ENCODE data around the gene ARHGDIG. TPM values are rescaled to one million over a fixed set of nuclear protein-coding genes. Genes with fewer than 3 reads are reported as not detected.

ARHGDIG gene
- total RNA-seq, 4 donors from 2014 or later: 1.2 to 2.7 (median 1.8) TPM

DNA sequence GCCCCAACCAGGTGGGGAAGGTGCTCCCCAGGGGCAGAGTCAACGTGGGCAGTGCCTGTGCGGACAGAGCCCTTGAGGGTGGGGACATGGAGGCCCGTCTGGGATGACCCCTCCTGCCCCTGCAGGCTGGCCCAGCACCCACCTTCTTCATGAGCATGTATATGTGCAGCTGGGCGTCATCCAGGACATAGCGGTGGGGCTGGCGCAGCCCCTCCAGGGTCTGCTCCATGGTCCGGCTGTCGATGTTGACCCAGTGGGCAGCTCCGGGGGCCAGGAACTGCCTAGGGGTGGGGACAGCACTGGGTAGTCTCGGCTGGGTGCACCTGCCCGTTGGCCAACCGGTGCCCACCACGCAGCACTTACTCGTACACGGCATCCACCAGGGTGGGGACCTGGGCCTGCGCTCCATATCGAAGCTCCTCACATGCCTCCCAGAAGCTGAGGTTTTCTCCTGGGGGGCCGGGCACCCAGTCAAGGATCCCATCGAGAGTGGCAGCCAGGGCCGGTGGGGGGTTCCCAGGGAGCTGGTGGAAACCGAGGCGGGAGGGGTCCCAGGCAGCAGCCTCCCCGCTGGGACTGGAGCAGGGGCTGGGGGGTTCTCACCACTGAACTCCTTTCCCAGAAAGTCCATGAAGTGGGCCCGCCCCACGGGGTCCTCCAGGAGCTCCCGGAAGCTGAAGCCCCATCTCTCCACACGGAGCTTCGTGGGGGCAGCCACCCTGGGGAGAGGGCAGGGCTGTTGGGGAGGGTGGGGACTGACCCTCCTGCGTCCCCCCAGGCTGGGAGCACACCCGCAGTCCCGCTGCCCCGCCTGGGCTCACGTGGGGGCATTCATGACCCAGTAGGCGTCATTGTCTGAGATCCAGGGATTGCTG is 9.8 kb upstream of the ARHGDIG start:
- Histone ChIP-seq H3K4me3 (no peak overlapping the region), H3K9me3 (no peaks in the 10 kb centered on the region), H3K36me3 (peaks cover 0 to 3% of the 10 kb centered on the region in 2 donors), H3K27ac (no peak overlapping the region), H3K4me1 (peaks cover 0 to 12% (median 6%) of the 10 kb centered on the region in 3 donors), H3K27me3 (peaks cover 11% of the 10 kb centered on the region)
- TF ChIP-seq EP300 (IDR thresholded peaks at IDR 0.05) (no peak), POLR2A (IDR thresholded peaks at IDR 0.05) (no peak), POLR2AphosphoS5 (IDR thresholded peaks at IDR 0.05) (no peak)
- TF ChIP-seq, protein P1, sequence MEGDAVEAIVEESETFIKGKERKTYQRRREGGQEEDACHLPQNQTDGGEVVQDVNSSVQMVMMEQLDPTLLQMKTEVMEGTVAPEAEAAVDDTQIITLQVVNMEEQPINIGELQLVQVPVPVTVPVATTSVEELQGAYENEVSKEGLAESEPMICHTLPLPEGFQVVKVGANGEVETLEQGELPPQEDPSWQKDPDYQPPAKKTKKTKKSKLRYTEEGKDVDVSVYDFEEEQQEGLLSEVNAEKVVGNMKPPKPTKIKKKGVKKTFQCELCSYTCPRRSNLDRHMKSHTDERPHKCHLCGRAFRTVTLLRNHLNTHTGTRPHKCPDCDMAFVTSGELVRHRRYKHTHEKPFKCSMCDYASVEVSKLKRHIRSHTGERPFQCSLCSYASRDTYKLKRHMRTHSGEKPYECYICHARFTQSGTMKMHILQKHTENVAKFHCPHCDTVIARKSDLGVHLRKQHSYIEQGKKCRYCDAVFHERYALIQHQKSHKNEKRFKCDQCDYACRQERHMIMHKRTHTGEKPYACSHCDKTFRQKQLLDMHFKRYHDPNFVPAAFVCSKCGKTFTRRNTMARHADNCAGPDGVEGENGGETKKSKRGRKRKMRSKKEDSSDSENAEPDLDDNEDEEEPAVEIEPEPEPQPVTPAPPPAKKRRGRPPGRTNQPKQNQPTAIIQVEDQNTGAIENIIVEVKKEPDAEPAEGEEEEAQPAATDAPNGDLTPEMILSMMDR (IDR thresholded peaks at IDR 0.05): no peak
- 80% methylated on average over 1 of the region's 34 CpGs; no CpG with 5 or more reads in 1 of the 2 donors for WGBS, 2 donors (ENCODE audit: low coverage in 1 of 2)
- ATAC-seq: no peak

DNA sequence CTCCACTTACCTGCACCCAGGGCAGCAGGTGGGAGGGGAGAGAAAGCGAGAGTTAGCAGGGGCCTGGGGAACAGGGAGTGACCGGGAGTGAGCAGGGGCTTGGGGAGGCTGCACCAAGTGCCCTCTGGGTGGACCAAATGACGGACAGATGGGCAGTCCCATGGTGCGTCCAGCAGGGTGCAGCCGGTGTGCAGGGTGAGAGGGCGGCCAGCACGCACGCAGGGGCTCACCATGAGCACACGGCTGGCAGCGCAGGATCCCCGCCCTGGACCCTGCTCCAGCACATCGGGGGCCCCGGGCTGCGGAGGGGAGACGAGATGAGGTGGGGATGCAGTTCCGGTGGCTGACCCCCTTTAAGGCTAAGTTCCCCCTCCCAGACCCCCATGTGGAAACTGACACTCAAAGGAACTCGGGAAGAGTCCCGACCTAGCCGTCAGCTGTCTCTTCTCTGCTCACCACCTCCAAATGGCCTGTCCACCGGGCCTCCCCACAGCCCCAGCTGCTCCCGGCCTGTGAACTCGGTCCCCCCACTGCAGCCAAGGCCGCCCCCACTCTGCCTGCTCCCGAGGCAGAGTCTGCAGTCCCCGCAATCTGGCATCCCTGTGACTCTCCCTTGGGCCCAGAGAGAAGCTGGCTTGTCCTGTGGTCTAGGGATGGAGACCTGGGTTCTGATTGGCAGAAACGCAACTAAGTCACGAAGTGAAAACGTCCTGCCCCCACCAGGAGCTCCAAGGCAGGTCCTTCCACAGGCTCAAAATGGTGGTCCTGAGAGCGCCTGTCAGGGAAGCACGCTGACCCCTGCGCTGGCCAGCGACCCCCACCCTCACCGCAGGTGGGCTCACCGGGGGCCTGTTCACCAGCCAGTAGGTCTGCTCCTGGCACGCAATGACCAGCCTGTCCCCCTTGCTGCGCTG is 7.5 kb upstream of the ARHGDIG start:
- ATAC-seq: no peak
- H3K9me3 ChIP-seq: no peaks in the 10 kb centered on the region
- peaks cover 11% of the 10 kb centered on the region for H3K27me3 ChIP-seq
- TF ChIP-seq POLR2A (IDR thresholded peaks at IDR 0.05) (no peak), POLR2AphosphoS5 (IDR thresholded peaks at IDR 0.05) (no peak), EP300 (IDR thresholded peaks at IDR 0.05) (no peak)
- TF ChIP-seq, protein P1 (IDR thresholded peaks at IDR 0.05): no peak
- no peaks in the 10 kb centered on the region for H3K36me3 ChIP-seq
- no peak overlapping the region for H3K27ac ChIP-seq
- 20 to 76% methylated on average over 2 to 13 of the region's 36 CpGs for WGBS, 2 donors (ENCODE audit: low coverage in 1 of 2)
- no peak overlapping the region for H3K4me3 ChIP-seq
- H3K4me1 ChIP-seq: peaks cover 0 to 21% (median 6%) of the 10 kb centered on the region in 3 donors

DNA sequence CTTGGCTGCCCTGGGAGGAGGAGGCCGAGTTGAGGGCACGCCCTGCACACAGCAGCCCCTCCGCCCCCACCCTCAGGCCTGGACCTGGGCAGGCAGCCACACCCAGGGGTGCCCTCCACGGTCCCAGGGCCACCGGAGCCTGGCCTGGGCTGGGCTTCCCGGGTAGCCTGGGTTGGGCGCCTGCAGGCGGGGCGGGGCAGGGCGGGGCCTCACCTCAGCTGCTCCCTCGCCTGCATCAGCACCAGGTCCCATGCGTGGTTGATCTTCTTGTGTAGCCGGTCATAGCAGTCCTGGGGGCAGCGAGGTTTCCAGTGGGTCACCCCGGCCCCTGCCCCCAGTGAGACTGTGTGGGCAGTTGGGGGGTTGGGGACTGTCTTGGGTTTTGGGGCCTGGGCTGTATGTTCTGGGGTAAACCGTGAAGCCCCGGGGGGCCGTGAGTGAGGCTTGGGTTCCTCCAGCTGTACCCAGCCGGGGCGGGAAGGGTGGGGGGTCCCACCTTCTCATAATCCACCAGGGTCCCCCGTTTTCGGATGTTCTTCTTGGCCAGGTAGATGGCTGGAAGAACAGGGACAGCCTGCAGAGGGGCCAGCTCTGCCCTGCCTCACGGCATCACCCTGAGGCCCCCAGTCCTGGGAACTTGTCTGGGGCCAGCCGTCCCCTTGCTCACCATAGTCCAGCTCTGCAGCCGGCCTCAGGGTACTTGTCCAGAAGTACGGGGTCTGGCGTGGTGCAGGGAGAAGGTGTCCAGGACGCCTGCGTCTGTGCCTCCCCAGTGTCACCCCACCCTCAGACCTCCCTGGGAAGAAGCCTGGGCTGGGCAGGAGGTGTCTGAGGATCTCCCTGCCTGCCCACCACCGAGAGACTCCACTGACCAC is 6.6 kb upstream of the ARHGDIG start:
- Histone ChIP-seq H3K27ac (no peak overlapping the region), H3K27me3 (peaks cover 11% of the 10 kb centered on the region), H3K36me3 (no peaks in the 10 kb centered on the region), H3K9me3 (no peaks in the 10 kb centered on the region), H3K4me1 (peaks cover 0 to 21% (median 6%) of the 10 kb centered on the region in 3 donors), H3K4me3 (no peak overlapping the region)
- ATAC-seq: no peak
- WGBS, 2 donors (ENCODE audit: low coverage in 1 of 2): no CpG with 5 or more reads among the region's 30 CpGs
- TF ChIP-seq, protein P1 (IDR thresholded peaks at IDR 0.05): no peak
- TF ChIP-seq POLR2AphosphoS5 (IDR thresholded peaks at IDR 0.05) (no peak), POLR2A (IDR thresholded peaks at IDR 0.05) (no peak), EP300 (IDR thresholded peaks at IDR 0.05) (no peak)

DNA sequence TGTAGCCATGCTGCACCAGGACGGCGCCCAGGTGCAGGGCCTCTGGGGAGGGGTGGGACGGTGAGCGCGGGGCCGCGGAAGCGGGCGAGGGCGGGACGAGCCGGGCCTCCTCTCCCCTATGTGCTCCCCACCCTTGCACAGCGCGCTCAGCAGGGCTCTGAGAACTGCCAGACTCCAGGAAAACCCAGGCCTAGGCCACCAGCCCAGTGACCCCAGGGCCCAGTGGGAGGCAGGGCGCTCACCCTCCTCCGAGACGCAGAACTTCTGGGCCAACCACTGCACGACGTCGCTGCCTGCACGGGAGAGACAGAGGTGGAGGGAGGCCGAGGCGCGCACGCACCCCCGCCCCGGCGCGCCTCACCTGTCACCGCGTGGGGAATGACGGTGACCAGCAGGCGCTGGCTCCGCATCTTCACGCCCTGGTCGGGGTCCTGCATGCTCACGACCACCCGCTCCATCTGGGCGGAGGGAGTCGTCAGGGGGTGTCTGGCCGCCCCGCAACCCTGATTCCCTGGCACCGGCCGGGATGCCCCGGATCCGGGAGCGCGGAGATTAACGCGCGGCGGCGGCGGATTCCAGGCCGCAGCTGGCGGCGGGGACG is 5.2 kb upstream of the ARHGDIG start:
- H3K27ac ChIP-seq: peak overlapping the region in 3 of 4 donors; percentile 45 to 66 (median 47)
- no CpG with 5 or more reads among the region's 58 CpGs for WGBS, 2 donors (ENCODE audit: low coverage in 1 of 2)
- H3K4me3 ChIP-seq: peak overlapping the region; percentile 34 to 67
- TF ChIP-seq POLR2A (IDR thresholded peaks at IDR 0.05) (no peak), EP300 (IDR thresholded peaks at IDR 0.05) (no peak), POLR2AphosphoS5 (IDR thresholded peaks at IDR 0.05) (no peak)
- TF ChIP-seq, protein P1 (IDR thresholded peaks at IDR 0.05): no peak
- H3K9me3 ChIP-seq: no peaks in the 10 kb centered on the region
- peaks cover 0 to 26% (median 6%) of the 10 kb centered on the region in 3 donors for H3K4me1 ChIP-seq
- no peaks in the 10 kb centered on the region for H3K36me3 ChIP-seq
- peak; percentile 19 for ATAC-seq
- peaks cover 20% of the 10 kb centered on the region for H3K27me3 ChIP-seq
